Neural cell (in vitro differentiated cells): ENCODE data around the gene CRIP1. TPM values are rescaled to one million over a fixed set of nuclear protein-coding genes. Genes with fewer than 3 reads are reported as not detected.
A peak's percentile ranks its signal among the peaks of the same experiment; 100 is the strongest.

Source experiments
- H2AFZ ChIP-seq: fragments of 200-600, 300-800 bp; sonication (generic), shearing (Covaris generic); 2 replicates; pipeline ENCODE4 v1.6.0; 2014; ENCODE audit warnings: low read depth, mild to moderate bottlenecking, antibody characterized with exemption, low read length, moderate library complexity
- H3F3A ChIP-seq: fragments of 200-600 bp; shearing (Covaris generic); 2 replicates; pipeline ENCODE4 v1.6.1; 2016; ENCODE audit warnings: mild to moderate bottlenecking, moderate library complexity, mixed read lengths, antibody characterized with exemption, low read length; ENCODE audit not compliant: insufficient read depth, poor library complexity, severe bottlenecking
- H3K27ac ChIP-seq: fragments of 200-600, 300-800 bp; sonication (generic), shearing (Covaris generic); 2 replicates; pipeline ENCODE4 v1.5.1; 2014; ENCODE audit warnings: mild to moderate bottlenecking, low read length, moderate library complexity
- H3K27me3 ChIP-seq: fragments of 300-800, 200-600 bp; sonication (generic), shearing (Covaris generic); 2 replicates; pipeline ENCODE4 v1.6.0; 2014; ENCODE audit warnings: mild to moderate bottlenecking, low read depth, low read length, moderate library complexity; ENCODE audit not compliant: insufficient read depth
- H3K36me3 ChIP-seq: fragments of 300-800, 200-600 bp; sonication (generic), shearing (Covaris generic); 2 replicates; pipeline ENCODE4 v1.5.1; 2014; ENCODE audit warnings: mild to moderate bottlenecking, antibody characterized with exemption, low read length, moderate library complexity; ENCODE audit not compliant: insufficient read depth
- H3K4me2 ChIP-seq: fragments of 300-800, 200-600 bp; sonication (generic), shearing (Covaris generic); 2 replicates; pipeline ENCODE4 v1.6.0; 2014; ENCODE audit warnings: mild to moderate bottlenecking, low read length
- H3K4me3 ChIP-seq: fragments of 300-800, 200-600 bp; sonication (generic), shearing (Covaris generic); 2 replicates; pipeline ENCODE4 v1.5.1; 2014; ENCODE audit warnings: mild to moderate bottlenecking, low read length, moderate library complexity
- H3K79me2 ChIP-seq: fragments of 200-600 bp; shearing (Covaris generic); replicated peaks from 2 replicates; pipeline ENCODE4 v1.6.0; 2014; ENCODE audit warnings: mild to moderate bottlenecking, low read length, moderate library complexity; ENCODE audit not compliant: insufficient read depth
- H3K9ac ChIP-seq: fragments of 300-800, 200-600 bp; sonication (generic), shearing (Covaris generic); 2 replicates; pipeline ENCODE4 v1.6.1; 2016; ENCODE audit warnings: mild to moderate bottlenecking, low read length, mixed read lengths
- H3K9me2 ChIP-seq: fragments of 200-600 bp; shearing (Covaris generic); 2 replicates; pipeline ENCODE4 v1.6.1; 2016; ENCODE audit warnings: mild to moderate bottlenecking, low read length, mixed read lengths; ENCODE audit not compliant: insufficient read depth
- H3K9me3 ChIP-seq: fragments of 200-600, 300-800 bp; sonication (generic), shearing (Covaris generic); 2 replicates; pipeline ENCODE4 v1.6.1; 2016; ENCODE audit warnings: mild to moderate bottlenecking, mixed run types, low read length, moderate library complexity, mixed read lengths
- H4K20me1 ChIP-seq: fragments of 200-600 bp; shearing (Covaris generic); 2 replicates; pipeline ENCODE4 v1.6.1; 2016; ENCODE audit warnings: mild to moderate bottlenecking, mixed run types; ENCODE audit not compliant: insufficient read depth
- CTCF ChIP-seq: fragments of 450-650 bp; IDR thresholded peaks from 2 replicates; pipeline ENCODE4 v1.5.1; 2014; ENCODE audit warnings: antibody characterized with exemption, mild to moderate bottlenecking, moderate library complexity; ENCODE audit not compliant: poor library complexity, severe bottlenecking
- EP300 ChIP-seq: fragments of 450-650 bp; conservative IDR thresholded peaks from 2 replicates; pipeline ENCODE4 v1.6.1; 2014; ENCODE audit warnings: antibody characterized with exemption, mild to moderate bottlenecking, moderate library complexity; ENCODE audit not compliant: poor library complexity, severe bottlenecking
- EZH2 ChIP-seq: fragments of 200-600, 300-800 bp; shearing (Covaris generic), sonication (generic); IDR thresholded peaks from 2 replicates; pipeline ENCODE4 v1.6.1; 2014; ENCODE audit warnings: antibody characterized with exemption, low read length, borderline replicate concordance, mild to moderate bottlenecking; ENCODE audit not compliant: insufficient read depth, poor library complexity, severe bottlenecking
- MXI1 ChIP-seq: fragments of 450-650 bp; conservative IDR thresholded peaks from 2 replicates; pipeline ENCODE4 v1.6.1; 2014; ENCODE audit warnings: antibody characterized with exemption, mild to moderate bottlenecking; ENCODE audit not compliant: poor library complexity, severe bottlenecking
- POLR2AphosphoS5 ChIP-seq: IDR thresholded peaks from 2 replicates; pipeline ENCODE4 v1.6.1; 2012
- RAD21 ChIP-seq: fragments of 450-650 bp; conservative IDR thresholded peaks from 2 replicates; pipeline ENCODE4 v1.6.1; 2014; ENCODE audit warnings: antibody characterized with exemption, mild to moderate bottlenecking, moderate library complexity
- REST ChIP-seq: IDR thresholded peaks from 2 replicates; pipeline ENCODE4 v1.6.1; 2012; ENCODE audit warnings: borderline replicate concordance
- SMC3 ChIP-seq: fragments of 450-650 bp; conservative IDR thresholded peaks from 2 replicates; pipeline ENCODE4 v1.6.1; 2014; ENCODE audit warnings: antibody characterized with exemption, mild to moderate bottlenecking, moderate library complexity; ENCODE audit not compliant: poor library complexity
- TAF1 ChIP-seq: IDR thresholded peaks from 2 replicates; pipeline ENCODE4 v1.6.1; 2012; ENCODE audit warnings: low read depth
- polyA plus RNA-seq: library from polyadenylated mRNA; depleted of rRNA; stranded (reverse); fragments of >200 nt; gene quantifications from 2 replicates; pipeline ENCODE4 v1.2.3, GENCODE V29; 2014

CRIP1 gene
- polyA plus RNA-seq, 1 donor from 2014 or later = 0.58 TPM

GRCh38 chr14:105490267-105490571, 3.5 kb downstream of the CRIP1 start:
- peak overlapping the region; percentile 59 for H2AFZ ChIP-seq
- peak overlapping the region; percentile 96 for H3K9ac ChIP-seq

DNA sequence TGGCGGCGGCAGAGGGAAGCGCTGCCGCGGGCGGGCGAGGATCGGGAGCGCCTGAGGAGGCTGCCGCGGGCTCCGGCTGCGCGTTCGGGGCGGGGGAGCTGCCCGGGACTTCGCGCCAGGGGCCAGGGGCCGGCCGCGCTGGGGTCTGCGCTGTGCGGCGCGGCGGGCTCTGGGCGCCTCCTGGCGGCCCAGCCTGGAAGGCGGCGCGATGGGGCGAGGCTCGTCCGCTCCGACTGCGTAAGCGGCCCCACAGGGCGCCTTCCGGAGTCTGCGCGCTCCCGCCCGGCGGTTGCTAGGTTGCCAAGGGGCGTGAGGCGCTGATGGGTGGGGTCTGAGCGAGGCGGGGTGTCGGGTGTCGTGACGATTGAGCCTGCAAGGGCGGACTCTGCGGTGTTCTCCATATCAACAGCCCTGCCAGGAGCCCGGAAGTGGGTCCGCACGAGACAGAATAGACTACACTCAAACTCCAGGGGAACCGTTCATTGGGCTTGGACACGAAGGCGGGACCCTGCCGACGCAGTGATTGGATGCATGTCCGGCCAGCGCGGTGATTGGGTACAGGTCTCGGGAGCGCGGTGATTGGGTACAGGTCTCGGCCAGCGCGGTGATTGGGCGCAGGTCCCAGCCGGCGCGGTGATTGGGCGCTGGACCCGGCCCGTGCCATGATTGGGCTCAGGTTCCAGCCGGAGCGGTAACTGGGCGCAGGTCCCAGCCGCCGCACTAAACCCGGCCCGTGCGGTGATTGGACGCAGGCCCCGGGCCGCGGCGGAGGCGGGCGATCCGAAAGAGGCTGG, 4.1 kb downstream of the CRIP1 start, which contains the start of gene TEDC1:
TSS of gene TEDC1 (plus strand) at position 675 of the 794 bp plus-strand sequence. CDS start 130 bp downstream, outside the sequence.
- H3K27me3 ChIP-seq = peaks cover 23% of the 10 kb centered on the region
- H3K9me3 ChIP-seq = no peaks in the 10 kb centered on the region
- H3K9me2 ChIP-seq = no peaks in the 10 kb centered on the region
- no peaks in the 10 kb centered on the region for H3K79me2 ChIP-seq
- no peaks in the 10 kb centered on the region for H3K36me3 ChIP-seq
- peak within 1 kb of the TSS; percentile 59 for H2AFZ ChIP-seq
- H3F3A ChIP-seq = no peaks in the 10 kb centered on the region
- peak within 1 kb of the TSS; percentile 96 for H3K9ac ChIP-seq
- H3K4me2 ChIP-seq = peak within 1 kb of the TSS; percentile 39
- TF ChIP-seq MXI1 (no peak), REST (peak; percentile 38), TAF1 (peak; percentile 24), RAD21 (peak; percentile 94), EZH2 (no peak), POLR2AphosphoS5 (peak; percentile 67), EP300 (peak; percentile 81), SMC3 (peak; percentile 94), CTCF (peak; percentile 100)
- H3K4me3 ChIP-seq = peak within 1 kb of the TSS; percentile 93
- H4K20me1 ChIP-seq = no peaks in the 10 kb centered on the region
- H3K27ac ChIP-seq = peak within 1 kb of the TSS; percentile 93

More at GRCh38 chr14:105490267-105490571, 3.5 kb downstream of the CRIP1 start:
- H4K20me1 ChIP-seq = no peaks in the 10 kb centered on the region
- peak overlapping the region; percentile 39 for H3K4me2 ChIP-seq
- peak; percentile 49 for TF ChIP-seq REST
- no peak for TF ChIP-seq MXI1
- peak; percentile 43 for TF ChIP-seq TAF1
- H3K4me3 ChIP-seq = peak overlapping the region; percentile 93
- peak overlapping the region; percentile 93 for H3K27ac ChIP-seq
- H3K9me2 ChIP-seq = no peaks in the 10 kb centered on the region
- peaks cover 28% of the 10 kb centered on the region for H3K27me3 ChIP-seq
- H3K79me2 ChIP-seq = no peaks in the 10 kb centered on the region
- H3K9me3 ChIP-seq = no peaks in the 10 kb centered on the region
- H3F3A ChIP-seq = no peaks in the 10 kb centered on the region
- no peaks in the 10 kb centered on the region for H3K36me3 ChIP-seq
